Melanocyte of skin (primary cell): ENCODE measurements around the gene BEAN1. TPM values are rescaled to one million over a fixed set of nuclear protein-coding genes. Genes with fewer than 3 reads are reported as not detected.

Experiments
- total RNA-seq, 2 donors: library from RNA; depleted of rRNA; stranded (reverse); fragments of >200 nt; gene quantifications; 2 replicates each; pipeline ENCODE4 v1.2.3, GENCODE V29; 2012

The BEAN1 gene, protein sequence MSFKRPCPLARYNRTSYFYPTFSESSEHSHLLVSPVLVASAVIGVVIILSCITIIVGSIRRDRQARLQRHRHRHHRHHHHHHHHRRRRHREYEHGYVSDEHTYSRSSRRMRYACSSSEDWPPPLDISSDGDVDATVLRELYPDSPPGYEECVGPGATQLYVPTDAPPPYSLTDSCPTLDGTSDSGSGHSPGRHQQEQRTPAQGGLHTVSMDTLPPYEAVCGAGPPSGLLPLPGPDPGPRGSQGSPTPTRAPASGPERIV
- total RNA-seq: 1 to 10 TPM in 1 of 2 donors, under 1 TPM in 1; 0.69 to 1.3 TPM

DNA sequence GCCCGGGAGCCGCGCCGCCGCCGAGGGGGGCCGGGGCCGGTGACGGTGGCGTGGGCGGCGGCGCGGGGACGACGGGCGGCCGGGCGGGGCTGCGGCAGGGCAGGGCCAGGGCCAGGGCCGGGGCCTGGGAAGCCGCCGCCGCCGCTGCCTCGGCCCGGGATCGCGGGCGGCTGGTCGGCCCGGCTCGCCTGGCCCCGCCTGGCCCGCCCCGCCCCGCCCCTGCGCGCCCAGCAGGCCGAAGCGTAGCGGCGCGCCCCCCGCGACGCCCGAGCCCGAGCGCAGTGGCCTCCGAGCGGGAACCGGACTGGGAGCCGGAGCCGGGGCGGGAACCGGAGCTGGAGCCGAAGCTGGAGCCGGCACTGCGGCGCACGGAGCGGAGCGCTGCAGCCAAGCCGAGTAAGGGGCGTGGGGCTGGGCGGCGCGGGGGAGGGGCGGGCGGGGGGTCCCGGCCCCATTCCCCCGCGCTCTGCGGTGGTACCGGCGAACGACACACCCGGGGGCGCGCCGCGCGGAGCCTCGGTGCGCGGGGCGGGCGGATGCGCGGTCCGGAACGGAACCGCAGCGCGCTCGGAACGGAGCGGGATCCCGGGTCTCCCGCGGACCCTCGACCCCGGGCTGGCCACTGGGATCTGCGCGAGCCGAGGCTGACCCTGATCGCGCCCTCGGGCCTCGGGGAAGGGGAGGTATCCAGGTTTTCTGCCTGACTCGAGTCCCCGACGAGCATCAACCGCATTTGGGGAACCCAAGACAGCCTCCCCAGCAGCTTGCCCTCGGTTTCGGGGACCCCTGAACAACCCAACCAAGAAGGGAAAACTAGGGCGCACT is at the start of gene BEAN1:
TSS of gene BEAN1 (plus strand) at position 260 of the 825 bp plus-strand sequence. CDS start 10,382 bp downstream, outside the sequence.

Other genes with a start within 250 kb of the BEAN1 start
- gene CDH5, start 60.6 kb upstream of the BEAN1 start, total RNA-seq: under 1 TPM; 0.33 to 0.34 TPM
- gene TK2, start 122.8 kb downstream of the BEAN1 start, total RNA-seq: 10 to 100 TPM; 27.3 to 40.3 TPM
- 10 to 100 TPM; 43.7 to 99.2 TPM for gene CKLF, start 125.3 kb downstream of the BEAN1 start, total RNA-seq
- 1 to 10 TPM in 1 of 2 donors, under 1 TPM in 1; 0.67 to 2.4 TPM for gene CMTM1, start 139.1 kb downstream of the BEAN1 start, total RNA-seq
- not detected for gene CMTM2, start 152.2 kb downstream of the BEAN1 start, total RNA-seq
- 10 to 100 TPM; 10.3 to 17.0 TPM for gene CMTM3, start 177.4 kb downstream of the BEAN1 start, total RNA-seq